Measurements from ENCODE around the gene IKZF1.

IKZF1 gene

DNA sequence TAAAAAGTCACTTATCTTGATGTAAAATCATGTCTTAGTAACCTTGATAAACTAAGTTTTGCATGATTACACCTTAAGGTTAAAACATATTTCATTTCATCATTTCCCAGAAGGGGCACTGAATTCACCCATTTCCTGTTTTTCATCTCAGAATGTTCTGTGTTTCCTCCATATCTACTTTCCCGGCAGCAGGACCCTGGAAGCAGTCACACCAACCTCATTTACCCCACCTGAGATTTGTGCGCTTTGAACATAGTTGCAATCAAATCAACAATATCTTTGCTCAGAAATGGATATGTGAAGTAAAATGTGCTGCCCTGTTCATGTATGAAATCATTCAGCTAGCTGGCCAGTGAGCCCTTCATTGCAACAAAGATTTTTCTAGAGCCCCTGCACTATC is 46.8 kb downstream of the IKZF1 start:
- FAIRE-seq: no peak
- DNase-seq (ENCODE audit: insufficient read length, low spot score): no peak

GRCh38 chr7:50352282-50352681 is 47.8 kb downstream of the IKZF1 start:
- peak; percentile 57 for DNase-seq (ENCODE audit: insufficient read length, low spot score)
- peak; percentile 99 for FAIRE-seq

GRCh38 chr7:50352751-50353150 is 48.2 kb downstream of the IKZF1 start:
- DNase-seq (ENCODE audit: insufficient read length, low spot score): no peak
- no peak for FAIRE-seq

DNA sequence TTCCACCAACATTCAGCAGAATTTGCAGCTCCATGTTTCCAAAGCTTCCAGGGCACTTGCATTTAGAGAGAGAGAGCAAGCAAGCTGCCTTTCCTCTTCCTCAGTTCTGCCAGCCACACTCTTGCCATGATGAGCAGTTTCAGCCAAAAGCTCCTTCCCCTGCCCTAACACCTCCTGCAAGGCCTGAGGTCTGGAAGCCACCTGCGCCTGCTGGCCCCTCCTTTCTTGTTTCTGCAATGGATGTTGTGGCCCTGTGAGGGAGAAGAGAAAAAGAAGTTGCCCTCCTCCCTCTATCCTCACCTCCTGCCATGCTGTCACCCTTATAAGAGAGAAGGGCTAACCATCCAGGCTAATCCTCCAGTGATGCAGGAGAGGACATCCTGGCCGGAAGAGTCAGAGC is 48.7 kb downstream of the IKZF1 start:
- DNase-seq (ENCODE audit: insufficient read length, low spot score) (no peak), FAIRE-seq (no peak)

DNA sequence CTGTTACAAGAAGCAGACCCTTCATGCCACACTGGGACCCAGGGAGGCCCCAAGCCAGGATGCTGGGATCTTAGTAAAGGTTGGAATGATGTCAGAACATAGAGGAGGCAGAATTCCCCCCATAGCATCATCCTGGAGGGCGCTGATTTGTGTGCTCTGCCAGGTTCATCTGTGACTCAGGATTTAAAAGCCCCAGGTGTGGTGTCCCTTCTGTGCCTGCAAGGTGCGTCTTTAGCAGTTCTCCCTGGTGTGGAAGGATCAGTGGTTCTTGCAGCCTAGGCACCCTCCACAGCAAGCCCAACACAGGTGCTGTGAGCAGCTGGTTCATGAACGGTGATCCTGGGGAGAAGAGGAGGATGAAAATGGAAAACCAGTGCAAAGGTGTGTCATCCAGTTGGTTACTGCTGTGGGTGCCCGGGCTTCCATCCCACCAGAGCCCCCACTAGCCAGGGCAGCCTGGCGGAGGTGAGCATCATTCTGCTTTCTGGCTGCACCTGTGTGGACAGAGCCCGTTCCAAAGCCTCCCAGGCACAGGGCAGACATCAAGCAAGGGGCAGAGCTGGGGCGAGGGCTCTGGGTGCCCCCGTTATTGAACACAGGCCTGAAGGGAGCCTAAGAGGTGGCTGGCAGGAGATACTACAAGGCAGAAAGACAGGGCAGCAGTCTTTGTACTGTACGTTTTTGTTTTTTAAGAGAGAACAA is 49.5 kb downstream of the IKZF1 start:
- DNase-seq (ENCODE audit: insufficient read length, low spot score) (no peak), FAIRE-seq (no peak)

- DNase-seq (ENCODE audit: insufficient read length, low spot score): no peak
- FAIRE-seq: no peak
These were observed 51.3 kb downstream of the IKZF1 start for GRCh38 chr7:50355817-50356178.

GRCh38 chr7:50356212-50356944 is 51.9 kb downstream of the IKZF1 start:
- DNase-seq (ENCODE audit: insufficient read length, low spot score) (no peak), FAIRE-seq (no peak)

DNA sequence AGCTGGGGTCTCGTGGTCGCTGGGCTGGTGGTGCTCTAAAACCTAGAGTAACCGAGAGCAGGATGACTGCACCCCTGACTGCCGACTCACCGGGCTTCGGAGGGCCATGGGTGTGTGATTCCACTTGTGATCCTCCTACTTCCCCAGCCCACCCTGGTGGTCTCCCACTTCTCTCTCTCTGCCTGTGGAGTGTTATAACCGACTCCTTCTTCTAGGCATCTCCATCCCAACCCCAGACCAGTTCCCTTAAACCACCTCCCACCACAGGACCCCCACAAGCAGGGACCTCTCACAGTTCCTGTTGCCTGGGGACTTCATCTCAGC is 52.4 kb downstream of the IKZF1 start:
- no peak for FAIRE-seq

GRCh38 chr7:50357426-50357825 is 52.9 kb downstream of the IKZF1 start:
- DNase-seq (ENCODE audit: insufficient read length, low spot score) (no peak), FAIRE-seq (no peak)

More for the DNA sequence above, 52.4 kb downstream of the IKZF1 start:
- DNase-seq (ENCODE audit: insufficient read length, low spot score): no peak

GRCh38 chr7:50358041-50358705 is 53.7 kb downstream of the IKZF1 start:
- FAIRE-seq: no peak
- no peak for DNase-seq (ENCODE audit: insufficient read length, low spot score)

- FAIRE-seq: no peak
These were observed 54.3 kb downstream of the IKZF1 start for GRCh38 chr7:50358779-50359178.

GRCh38 chr7:50359258-50359994 is 54.9 kb downstream of the IKZF1 start:
- FAIRE-seq: no peak
- DNase-seq (ENCODE audit: insufficient read length, low spot score): no peak

More at GRCh38 chr7:50358779-50359178, 54.3 kb downstream of the IKZF1 start:
- no peak for DNase-seq (ENCODE audit: insufficient read length, low spot score)

DNA sequence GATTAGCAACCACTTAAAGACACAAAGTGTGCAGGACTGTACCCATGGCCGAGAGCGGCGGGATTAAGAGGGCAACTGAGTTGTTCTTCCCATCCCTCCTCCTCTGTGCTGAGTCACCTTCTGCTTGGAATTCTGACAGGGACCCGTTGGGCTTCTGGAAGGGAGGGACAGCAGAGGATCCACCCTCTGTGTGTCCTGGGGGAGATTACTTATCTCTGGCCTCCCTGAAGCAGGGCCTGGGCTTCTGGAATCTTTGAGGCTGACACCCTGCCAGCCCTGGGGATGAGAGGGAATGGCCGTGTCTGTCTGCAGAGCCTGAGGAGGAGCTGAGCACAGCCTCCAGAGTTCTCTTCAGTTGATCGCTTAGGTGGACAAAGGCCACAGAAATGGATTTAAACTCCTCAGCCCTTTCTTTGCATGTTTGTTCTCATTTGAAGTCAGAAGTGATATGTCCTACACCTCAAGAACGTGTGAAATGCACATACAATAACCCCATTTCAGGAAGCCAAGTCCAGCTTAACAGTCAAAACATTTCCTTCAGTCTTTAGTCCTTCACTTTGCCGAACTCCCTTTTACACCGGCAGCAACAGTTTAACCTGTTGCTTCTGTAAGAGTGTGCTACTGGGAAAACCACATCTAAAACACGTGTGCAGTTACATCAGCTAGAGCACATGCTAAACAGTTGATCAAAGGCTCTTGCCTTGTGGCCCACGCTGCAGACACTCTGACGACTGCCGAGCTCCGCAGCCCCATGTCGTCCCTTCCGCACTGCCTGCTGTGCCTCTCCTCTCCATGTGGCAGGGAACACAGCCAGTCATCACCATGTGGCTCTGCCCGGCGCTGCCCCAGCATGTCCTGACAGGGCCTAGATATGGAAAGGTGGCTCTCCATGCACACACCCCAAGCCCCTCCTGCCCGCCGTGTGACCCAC is 55.7 kb downstream of the IKZF1 start:
- FAIRE-seq (no peak), DNase-seq (ENCODE audit: insufficient read length, low spot score) (no peak)

DNA sequence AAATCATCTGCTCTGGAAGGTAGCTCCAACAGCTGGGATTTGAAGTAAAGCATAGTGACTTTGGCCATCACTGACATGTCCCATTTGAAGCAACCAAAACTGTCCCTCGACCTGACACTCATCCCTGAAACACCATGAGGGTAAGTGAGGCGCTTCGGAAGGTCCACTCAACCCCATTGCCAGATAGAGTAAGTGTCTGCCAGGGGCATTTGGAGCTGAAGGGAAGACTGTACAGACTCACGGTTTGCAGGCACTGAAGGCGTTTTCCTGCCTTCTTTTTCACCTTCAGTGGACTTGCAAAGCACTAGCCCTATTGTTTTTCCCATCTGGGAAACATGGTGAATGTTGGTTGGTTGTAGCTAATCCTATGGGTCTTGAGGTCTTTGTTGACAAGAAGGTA is 57.6 kb downstream of the IKZF1 start:
- FAIRE-seq (no peak), DNase-seq (ENCODE audit: insufficient read length, low spot score) (no peak)

DNA sequence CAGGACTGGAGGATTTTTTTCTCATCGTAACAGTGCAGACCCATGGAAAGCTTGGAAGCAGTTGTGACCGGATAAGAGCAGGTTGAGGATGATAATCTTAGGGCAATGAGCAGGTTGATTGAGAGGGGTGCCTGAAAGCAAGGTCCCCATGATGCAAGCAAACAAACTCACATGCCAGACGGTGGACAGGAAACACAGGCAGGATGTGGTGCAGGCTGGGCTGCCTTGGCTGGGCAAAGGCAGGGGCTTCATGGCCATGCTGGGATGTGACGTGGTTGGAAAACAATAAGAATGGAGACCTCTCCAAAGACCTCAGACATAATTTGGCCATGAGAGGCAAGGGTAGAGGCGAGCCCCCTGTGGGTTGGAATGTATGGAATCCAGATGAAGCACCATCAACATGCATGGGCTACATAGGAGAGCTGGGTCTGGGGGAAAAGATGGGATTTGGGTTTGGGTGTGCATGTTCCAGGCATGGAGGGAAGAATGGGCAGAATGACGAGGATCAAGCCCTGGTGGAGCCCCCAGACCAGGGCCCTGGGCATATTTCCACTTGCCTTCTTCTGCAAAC is 58.3 kb downstream of the IKZF1 start:
- DNase-seq (ENCODE audit: insufficient read length, low spot score) (no peak), FAIRE-seq (no peak)

- no peak for DNase-seq (ENCODE audit: insufficient read length, low spot score)
- no peak for FAIRE-seq
These were observed 59.0 kb downstream of the IKZF1 start for GRCh38 chr7:50363327-50364060.

DNA sequence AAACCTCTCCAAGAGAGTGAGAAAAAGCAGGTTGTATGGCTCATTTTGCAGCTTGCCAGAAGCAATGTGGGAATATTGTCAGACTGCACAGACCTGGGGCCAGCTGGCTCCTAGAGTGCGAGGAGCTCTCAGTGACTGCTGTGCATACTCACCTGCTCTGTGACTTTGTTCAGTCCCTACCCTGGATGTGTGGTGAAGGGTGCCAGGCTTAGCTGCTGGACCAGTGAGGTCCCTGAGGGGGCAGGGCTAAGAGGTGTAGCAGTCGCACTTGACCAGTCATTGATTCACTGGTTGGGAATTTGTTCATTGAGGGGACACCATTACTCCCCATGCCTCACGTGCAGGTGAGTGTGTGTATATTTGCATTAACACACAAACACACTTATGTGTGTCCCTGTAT is 60.1 kb downstream of the IKZF1 start:
- DNase-seq (ENCODE audit: insufficient read length, low spot score) (no peak), FAIRE-seq (no peak)

DNA sequence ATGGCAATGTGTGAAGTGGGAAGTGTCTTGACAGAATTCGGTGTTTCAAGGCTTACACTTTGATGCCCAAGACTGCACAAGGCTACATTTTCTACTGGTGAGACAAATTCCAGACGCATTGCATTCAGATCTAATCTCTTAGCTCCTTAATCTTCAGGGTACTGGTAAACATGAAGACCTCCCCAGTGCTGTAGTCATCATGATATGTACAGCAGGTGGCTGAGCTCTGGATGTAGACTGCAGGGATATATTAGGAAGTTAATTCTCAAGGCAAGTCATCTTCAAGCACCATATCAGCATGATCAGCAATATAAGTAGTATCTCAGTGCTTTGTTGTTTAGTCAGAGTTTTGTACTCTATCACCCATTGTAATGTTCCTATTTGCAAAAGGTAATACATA is 61.8 kb downstream of the IKZF1 start:
- DNase-seq (ENCODE audit: insufficient read length, low spot score): no peak
- FAIRE-seq: no peak

- FAIRE-seq: peak; percentile 52
- no peak for DNase-seq (ENCODE audit: insufficient read length, low spot score)
These were observed 62.6 kb downstream of the IKZF1 start for GRCh38 chr7:50367100-50367499.

All from GM19239 (cell line).